Activated CD4-positive, alpha-beta memory T cell treated with anti-CD3 and anti-CD28 coated beads, Interleukin-2, amount 10 ng/mL, durations not matched to agents 7 days and 5 days (primary cell): Measurements from ENCODE around the gene GPSM1. TPM values are rescaled to one million over a fixed set of nuclear protein-coding genes. Genes with fewer than 3 reads are reported as not detected.

Experiments used
- CTCF ChIA-PET: fragments of 350-600 bp; sonication (Branson Sonifier 250); formaldehyde crosslinking; loops from one replicate; lab custom pipeline; 2021; ENCODE audit warnings: antibody characterized with exemption, inconsistent platforms; lab: Charles Lee
- POLR2A ChIA-PET: fragments of 350-600 bp; sonication (Branson Sonifier 250); formaldehyde crosslinking; loops from one replicate; lab custom pipeline; 2021; ENCODE audit warnings: antibody characterized with exemption; lab: Charles Lee
- DNase-seq: peaks from one replicate; pipeline ENCODE4 v3.0.0-alpha.2; 2020
- H3K27ac Mint-ChIP-seq: one replicate; pipeline ENCODE4 v1.8.0; 2021; ENCODE audit warnings: mild to moderate bottlenecking, mixed read lengths
- H3K27me3 Mint-ChIP-seq: one replicate; pipeline ENCODE4 v1.8.0; 2021; ENCODE audit warnings: mixed read lengths
- H3K36me3 Mint-ChIP-seq: one replicate; pipeline ENCODE4 v1.8.0; 2021; ENCODE audit warnings: low read depth, mixed read lengths
- H3K4me1 Mint-ChIP-seq: one replicate; pipeline ENCODE4 v1.8.0; 2021; ENCODE audit warnings: mixed read lengths
- H3K4me3 Mint-ChIP-seq: one replicate; pipeline ENCODE4 v1.8.0; 2021; ENCODE audit warnings: mild to moderate bottlenecking, mixed read lengths
- H3K9me3 Mint-ChIP-seq: one replicate; pipeline ENCODE4 v1.8.0; 2021; ENCODE audit warnings: mixed read lengths
- total RNA-seq, 2 experiments: library from RNA; stranded (reverse); gene quantifications; one replicate each; pipeline ENCODE4 v1.2.3, GENCODE V29; 2021

The GPSM1 gene
- total RNA-seq, 2 experiments from 2014 or later = 6.0 to 6.5 TPM

GRCh38 chr9:136337416-136338395 lies 10.4 kb downstream of the GPSM1 start:
- Mint-ChIP-seq H3K4me3 (no peak overlapping the region), H3K27me3 (no peaks in the 10 kb centered on the region), H3K4me1 (no peaks in the 10 kb centered on the region), H3K36me3 (no peaks in the 10 kb centered on the region), H3K27ac (no peak overlapping the region), H3K9me3 (no peaks in the 10 kb centered on the region)
- ChIA-PET CTCF (no interaction called here), POLR2A (no interaction called here)
- no peak for DNase-seq

DNA sequence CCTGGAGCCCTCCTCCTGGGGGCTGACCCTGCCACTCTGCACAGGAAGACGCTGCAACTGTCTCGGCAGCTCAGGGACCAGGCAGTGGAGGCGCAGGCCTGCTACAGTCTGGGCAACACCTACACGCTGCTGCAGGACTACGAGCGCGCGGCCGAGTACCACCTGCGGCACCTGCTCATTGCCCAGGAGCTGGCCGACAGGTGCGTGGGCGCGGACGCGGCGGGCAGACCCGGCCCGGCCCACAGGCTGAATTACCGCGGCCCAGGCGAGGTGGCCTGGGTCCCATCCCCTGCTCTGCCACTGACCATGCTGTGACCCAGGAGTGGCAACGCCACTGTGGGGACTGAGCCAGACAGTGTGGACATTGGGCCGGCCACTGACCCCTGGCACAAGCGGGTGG lies 11.2 kb downstream of the GPSM1 start:
- POLR2A ChIA-PET = no interaction called here
- H3K36me3 Mint-ChIP-seq = no peaks in the 10 kb centered on the region

DNA sequence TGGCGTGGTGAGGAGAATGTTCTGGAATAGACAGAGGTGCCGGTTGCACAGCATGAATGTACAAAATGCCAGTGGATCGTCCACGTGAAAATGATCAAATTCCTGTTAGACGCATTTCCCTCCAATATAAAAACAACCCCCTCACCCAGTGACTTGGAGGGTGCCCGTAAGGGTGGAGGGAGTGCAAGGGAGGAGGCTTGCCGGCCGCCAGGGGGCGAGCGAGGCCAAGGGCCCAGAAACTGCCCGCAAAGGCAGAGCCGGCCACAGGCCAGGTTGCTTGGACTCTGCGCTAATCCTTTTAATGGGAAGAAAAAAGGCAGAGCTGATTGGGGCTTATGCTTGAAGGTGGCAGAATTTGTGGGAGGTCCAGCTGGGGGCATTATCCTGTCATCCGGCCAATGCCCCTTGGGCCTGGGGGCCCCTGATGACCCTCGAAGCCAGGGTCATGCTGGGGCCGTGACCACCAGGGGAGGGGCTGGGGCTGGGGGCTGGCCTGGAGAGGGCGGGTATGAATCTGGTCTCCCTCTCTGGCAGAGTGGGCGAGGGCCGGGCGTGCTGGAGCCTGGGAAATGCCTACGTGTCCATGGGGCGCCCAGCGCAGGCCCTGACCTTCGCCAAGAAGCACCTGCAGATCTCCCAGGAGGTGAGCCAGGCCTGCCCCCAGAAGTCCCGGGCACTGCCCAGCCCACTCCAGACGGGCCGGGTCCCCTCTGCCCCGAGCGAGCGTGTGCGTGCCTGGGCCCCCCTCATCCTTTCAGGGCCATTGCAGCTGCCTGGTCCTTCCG lies 12.0 kb downstream of the GPSM1 start:
- no peaks in the 10 kb centered on the region for H3K9me3 Mint-ChIP-seq
- H3K36me3 Mint-ChIP-seq = no peaks in the 10 kb centered on the region
- peak; percentile 42 for DNase-seq
- H3K27me3 Mint-ChIP-seq = no peaks in the 10 kb centered on the region
- ChIA-PET POLR2A (no interaction called here), CTCF (no interaction called here)
- H3K4me3 Mint-ChIP-seq = no peak overlapping the region
- H3K27ac Mint-ChIP-seq = no peak overlapping the region
- H3K4me1 Mint-ChIP-seq = no peaks in the 10 kb centered on the region

More for the DNA sequence above, 11.2 kb downstream of the GPSM1 start:
- Mint-ChIP-seq H3K4me1 (no peaks in the 10 kb centered on the region), H3K27ac (no peak overlapping the region), H3K27me3 (no peaks in the 10 kb centered on the region), H3K9me3 (no peaks in the 10 kb centered on the region), H3K4me3 (no peak overlapping the region)
- CTCF ChIA-PET = no interaction called here
- no peak for DNase-seq

DNA sequence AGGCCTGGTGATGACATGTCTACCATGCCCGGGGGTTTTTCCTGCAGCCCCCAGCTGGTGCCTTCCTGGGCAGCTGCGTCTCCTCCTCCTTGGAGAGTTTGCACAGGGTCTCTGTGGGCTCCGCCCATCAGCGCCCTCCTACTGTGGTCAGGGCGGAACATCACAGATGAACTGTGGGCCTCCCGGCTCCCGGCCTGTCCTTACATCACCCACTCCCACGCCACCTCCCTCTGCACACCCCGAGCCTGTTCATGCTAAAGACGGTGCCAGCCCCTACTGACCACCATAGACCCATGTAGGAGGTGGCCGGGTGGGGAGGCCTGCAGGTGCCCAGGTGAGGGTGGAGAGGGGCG lies 12.6 kb downstream of the GPSM1 start:
- H3K4me1 Mint-ChIP-seq = no peaks in the 10 kb centered on the region
- ChIA-PET CTCF (no interaction called here), POLR2A (no interaction called here)

DNA sequence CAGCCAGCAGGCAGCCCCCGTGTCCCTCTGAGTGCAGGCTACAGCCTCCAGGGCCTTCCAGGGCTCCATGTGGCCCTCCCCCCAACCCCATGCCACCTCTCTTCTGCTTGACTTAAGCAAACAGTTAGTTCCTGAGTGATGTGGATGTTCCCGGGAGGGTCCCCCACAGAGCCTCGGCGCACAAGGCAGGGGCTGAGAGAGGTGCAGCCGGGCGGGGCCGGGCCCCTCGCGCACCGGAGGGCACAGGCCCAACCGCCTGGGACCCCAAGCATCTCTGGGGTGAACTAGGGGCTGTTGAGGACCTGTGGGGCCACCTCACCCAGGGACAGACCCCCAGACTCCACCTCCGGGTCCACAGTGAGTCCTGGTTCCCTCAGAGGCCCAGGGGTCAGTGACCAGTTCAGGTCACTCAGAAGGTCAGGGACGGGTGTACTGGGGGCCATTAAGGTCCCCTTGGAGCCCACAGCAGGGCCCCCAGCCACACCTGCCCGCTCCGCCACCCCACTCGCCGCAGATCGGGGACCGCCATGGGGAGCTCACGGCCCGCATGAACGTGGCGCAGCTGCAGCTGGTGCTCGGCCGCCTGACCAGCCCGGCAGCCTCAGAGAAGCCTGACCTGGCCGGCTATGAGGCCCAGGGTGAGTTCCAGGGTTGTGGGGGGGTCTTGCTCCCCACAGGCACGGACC lies 13.2 kb downstream of the GPSM1 start:
- Mint-ChIP-seq H3K27me3 (no peaks in the 10 kb centered on the region), H3K36me3 (no peaks in the 10 kb centered on the region), H3K27ac (no peak overlapping the region), H3K4me1 (no peaks in the 10 kb centered on the region), H3K9me3 (no peaks in the 10 kb centered on the region), H3K4me3 (no peak overlapping the region)
- ChIA-PET POLR2A (no interaction called here), CTCF (no interaction called here)
- DNase-seq = no peak

More for the DNA sequence above, 12.6 kb downstream of the GPSM1 start:
- no peaks in the 10 kb centered on the region for H3K9me3 Mint-ChIP-seq
- H3K36me3 Mint-ChIP-seq = no peaks in the 10 kb centered on the region
- H3K4me3 Mint-ChIP-seq = no peak overlapping the region
- no peak overlapping the region for H3K27ac Mint-ChIP-seq
- DNase-seq = no peak
- H3K27me3 Mint-ChIP-seq = no peaks in the 10 kb centered on the region

DNA sequence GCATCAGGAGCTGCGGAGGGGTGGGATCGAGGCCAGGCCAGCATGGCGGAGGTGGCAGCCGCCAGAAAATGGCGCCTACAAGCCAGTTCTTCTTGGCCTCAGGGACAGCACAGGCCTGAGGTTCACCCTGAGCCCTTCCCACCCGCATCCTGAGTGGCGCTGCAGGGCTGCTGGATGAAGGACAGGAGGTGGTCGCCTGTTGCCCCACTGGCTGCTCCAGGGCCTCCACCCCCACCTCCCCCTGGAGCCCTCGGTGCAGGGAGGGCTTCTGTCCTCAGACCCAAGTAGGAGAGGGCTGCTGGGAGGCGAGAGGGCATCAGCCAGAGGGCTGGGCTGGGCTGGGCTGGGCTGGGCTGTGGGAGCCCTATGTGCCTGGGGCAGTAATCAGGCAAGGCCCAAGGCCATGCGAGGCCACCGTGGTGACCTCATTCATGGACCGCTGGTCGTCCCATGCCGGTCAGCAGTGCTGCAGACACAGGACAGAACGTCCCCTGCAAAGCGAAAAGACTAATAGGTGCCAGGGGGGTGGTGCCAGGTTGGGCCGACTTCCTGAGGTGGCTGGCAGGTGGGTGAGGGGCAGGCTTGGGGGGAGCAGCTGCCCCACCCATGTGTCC lies 13.8 kb downstream of the GPSM1 start:
- POLR2A ChIA-PET = no interaction called here
- no peaks in the 10 kb centered on the region for H3K36me3 Mint-ChIP-seq
- no peaks in the 10 kb centered on the region for H3K27me3 Mint-ChIP-seq
- H3K9me3 Mint-ChIP-seq = no peaks in the 10 kb centered on the region
- no peak overlapping the region for H3K27ac Mint-ChIP-seq
- H3K4me1 Mint-ChIP-seq = no peaks in the 10 kb centered on the region
- CTCF ChIA-PET = interaction anchor here (0.6 kb wide), 1 partner anchor 76 kb away, joined by 4 read pairs; no protein-coding TSS in a partner anchor
- no peak overlapping the region for H3K4me3 Mint-ChIP-seq
- DNase-seq = no peak

DNA sequence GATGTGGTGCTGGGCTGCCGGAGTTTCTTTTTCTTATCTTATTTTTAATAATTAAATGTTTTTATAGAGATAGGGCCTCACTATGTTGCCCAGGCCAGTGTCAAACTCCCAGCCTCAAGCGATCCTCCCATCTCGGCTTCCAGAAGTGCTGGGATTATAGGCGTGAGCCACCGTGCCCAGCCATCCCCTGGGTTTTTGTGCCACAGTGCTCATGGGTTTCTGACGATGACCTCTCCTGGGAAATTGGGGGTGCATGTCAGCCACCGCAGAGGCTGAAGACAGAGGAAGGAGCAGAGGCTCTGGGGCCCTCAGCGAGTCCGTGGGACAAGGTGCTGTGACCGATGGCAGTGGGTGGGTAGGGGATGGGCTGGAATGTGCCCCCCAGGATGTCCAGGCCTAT lies 14.4 kb downstream of the GPSM1 start:
- no peak overlapping the region for H3K4me3 Mint-ChIP-seq
- H3K27me3 Mint-ChIP-seq = no peaks in the 10 kb centered on the region
- no peaks in the 10 kb centered on the region for H3K4me1 Mint-ChIP-seq
- no peaks in the 10 kb centered on the region for H3K36me3 Mint-ChIP-seq
- no peak overlapping the region for H3K27ac Mint-ChIP-seq
- ChIA-PET POLR2A (no interaction called here), CTCF (interaction anchor here (0.6 kb wide), 1 partner anchor 75 kb away, joined by 4 read pairs; no protein-coding TSS in a partner anchor)
- no peaks in the 10 kb centered on the region for H3K9me3 Mint-ChIP-seq
- no peak for DNase-seq

DNA sequence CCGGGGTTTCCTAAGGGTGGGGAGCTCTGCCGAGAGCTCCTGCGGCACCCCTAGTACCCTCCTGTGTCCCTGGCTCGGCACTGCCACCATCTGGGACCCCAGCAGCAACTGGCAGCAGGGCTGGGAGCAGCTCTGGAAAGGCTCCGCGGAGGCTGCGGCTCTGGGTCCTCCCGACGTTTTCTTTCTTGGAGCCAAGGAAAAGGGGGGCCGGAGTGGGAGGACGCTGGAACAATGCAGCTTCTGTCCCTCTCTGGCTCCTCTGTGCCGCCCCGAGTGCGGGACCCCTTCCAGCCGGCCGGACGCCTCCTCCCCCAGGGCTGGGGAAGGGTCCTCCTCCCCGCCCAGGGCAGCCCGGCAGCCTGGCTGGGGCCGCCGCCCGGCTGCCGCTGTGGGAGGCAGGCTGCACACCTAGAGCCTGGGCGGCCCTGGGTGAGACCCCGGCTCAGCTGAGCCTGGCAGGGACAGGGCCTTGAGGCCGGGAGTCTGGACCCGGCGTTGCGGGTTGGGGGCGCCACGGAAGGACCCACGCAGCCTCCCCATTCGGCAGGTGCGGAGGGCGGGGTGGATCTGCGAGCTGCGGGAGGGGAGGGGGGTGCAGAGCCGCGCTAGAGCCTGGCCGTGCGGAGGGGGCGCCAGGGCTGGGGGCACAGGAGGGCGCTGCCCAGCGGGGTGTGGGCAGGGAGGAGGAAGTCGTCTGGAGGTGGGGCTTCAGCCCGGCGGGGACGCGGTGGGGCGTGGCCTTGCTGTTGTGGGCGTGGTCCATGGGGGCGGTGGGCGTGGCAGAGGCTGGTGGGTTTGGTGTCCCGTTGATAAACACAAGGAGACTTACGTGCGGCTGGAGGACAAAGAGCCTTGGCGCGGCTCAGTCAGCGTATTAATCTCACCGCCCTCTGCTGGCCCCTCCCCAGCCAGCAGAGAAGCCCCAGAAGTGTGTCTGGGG lies 15.1 kb downstream of the GPSM1 start:
- H3K4me1 Mint-ChIP-seq = no peaks in the 10 kb centered on the region
- no peaks in the 10 kb centered on the region for H3K36me3 Mint-ChIP-seq
- H3K4me3 Mint-ChIP-seq = no peak overlapping the region
- no peak overlapping the region for H3K27ac Mint-ChIP-seq
- ChIA-PET POLR2A (no interaction called here), CTCF (no interaction called here)
- no peaks in the 10 kb centered on the region for H3K27me3 Mint-ChIP-seq
- no peaks in the 10 kb centered on the region for H3K9me3 Mint-ChIP-seq
- peak; percentile 65 for DNase-seq

DNA sequence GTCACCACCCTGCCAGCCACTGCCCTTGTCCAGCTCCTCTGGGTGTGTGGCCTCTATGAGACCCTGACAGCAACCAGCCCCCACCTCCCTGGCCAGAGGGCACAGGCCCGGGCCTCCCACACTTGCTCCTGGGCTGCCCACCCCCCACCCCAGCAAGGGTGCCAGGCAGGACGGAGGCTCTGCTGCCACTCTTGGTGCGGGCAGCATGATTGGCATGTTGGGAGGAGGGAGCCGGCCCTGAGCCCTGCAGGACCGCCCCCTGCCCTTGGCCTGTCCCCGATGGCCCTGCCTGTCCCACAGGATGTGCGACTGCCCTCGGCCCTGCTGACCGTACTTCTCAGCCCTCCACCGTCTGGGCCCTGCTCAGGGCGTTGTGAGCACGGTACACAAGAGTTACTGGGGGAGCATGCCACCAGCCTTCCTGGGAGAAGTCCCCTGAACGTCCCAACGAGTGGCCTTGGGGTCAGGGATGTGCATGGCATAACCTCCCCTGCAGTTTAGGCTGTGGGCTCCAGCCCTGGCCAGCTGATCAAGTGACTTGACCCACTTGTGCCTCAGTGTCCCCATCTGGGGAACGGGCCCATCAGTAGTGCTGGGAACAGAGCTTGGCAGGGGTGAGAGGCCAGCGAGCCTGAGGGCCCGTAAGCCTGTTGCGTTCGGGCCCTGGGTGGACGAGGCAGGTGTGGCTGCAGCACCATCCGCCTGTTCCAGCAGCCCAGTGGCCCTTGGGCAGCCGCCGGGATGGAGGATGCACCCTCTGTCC lies 16.0 kb downstream of the GPSM1 start:
- ChIA-PET POLR2A (no interaction called here), CTCF (no interaction called here)
- Mint-ChIP-seq H3K9me3 (no peaks in the 10 kb centered on the region), H3K4me1 (no peaks in the 10 kb centered on the region), H3K4me3 (no peak overlapping the region), H3K36me3 (no peaks in the 10 kb centered on the region), H3K27me3 (no peaks in the 10 kb centered on the region), H3K27ac (no peak overlapping the region)
- DNase-seq = no peak

DNA sequence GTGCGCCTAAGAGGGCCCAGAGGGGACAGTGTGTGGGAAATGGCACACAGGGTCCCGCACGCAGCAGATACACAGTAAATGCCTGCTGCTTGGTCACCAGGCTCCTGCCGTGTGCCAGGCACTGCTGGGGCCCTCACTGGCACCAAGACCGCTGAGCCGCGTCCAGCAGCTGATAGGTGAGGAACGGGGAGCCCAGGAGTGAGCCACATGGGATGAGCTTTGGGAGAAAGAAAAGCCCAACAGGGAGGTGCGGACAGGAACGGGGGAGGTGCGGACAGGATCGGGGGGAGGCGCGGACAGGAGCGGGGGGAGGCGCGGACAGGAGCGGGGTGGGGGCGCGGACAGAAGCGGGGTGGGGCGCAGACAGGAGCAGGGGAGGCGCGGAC lies 16.5 kb downstream of the GPSM1 start:
- POLR2A ChIA-PET = interaction anchor here (1.2 kb wide), 1 partner anchor 19 kb away, joined by 4 read pairs; no protein-coding TSS in a partner anchor
- Mint-ChIP-seq H3K27ac (no peak overlapping the region), H3K4me3 (no peak overlapping the region), H3K36me3 (no peaks in the 10 kb centered on the region), H3K27me3 (no peaks in the 10 kb centered on the region), H3K9me3 (no peaks in the 10 kb centered on the region), H3K4me1 (no peaks in the 10 kb centered on the region)
- no peak for DNase-seq
- CTCF ChIA-PET = no interaction called here

- CTCF ChIA-PET = no interaction called here
- no peaks in the 10 kb centered on the region for H3K27me3 Mint-ChIP-seq
- POLR2A ChIA-PET = interaction anchor here (1.2 kb wide), 1 partner anchor 18 kb away, joined by 4 read pairs; no protein-coding TSS in a partner anchor
- no peaks in the 10 kb centered on the region for H3K4me1 Mint-ChIP-seq
- H3K4me3 Mint-ChIP-seq = no peak overlapping the region
- H3K36me3 Mint-ChIP-seq = no peaks in the 10 kb centered on the region
- DNase-seq = no peak
- H3K27ac Mint-ChIP-seq = no peak overlapping the region
- H3K9me3 Mint-ChIP-seq = no peaks in the 10 kb centered on the region
Measured at GRCh38 chr9:136344544-136345280, 17.4 kb downstream of the GPSM1 start.
